GM19438 (cell line): ENCODE data around the gene STK32C.

ENCODE experiments used
- ATAC-seq: cut with Tn5 transposase; IDR thresholded peaks from one replicate; pipeline ENCODE4 v1.9.1; 2021; ENCODE audit warnings: low read depth; ENCODE audit not compliant: unreplicated experiment

The STK32C gene

GRCh38 chr10:132250481-132251475 is 57.0 kb downstream of the STK32C start:
- ATAC-seq: no peak

GRCh38 chr10:132249824-132250375 is 57.9 kb downstream of the STK32C start:
- no peak for ATAC-seq

- no peak for ATAC-seq
Measured at GRCh38 chr10:132249226-132249724, 58.5 kb downstream of the STK32C start.

GRCh38 chr10:132248455-132249225 is 59.1 kb downstream of the STK32C start:
- no peak for ATAC-seq

- ATAC-seq: no peak
Measured at GRCh38 chr10:132247943-132248342, 59.8 kb downstream of the STK32C start.

- no peak for ATAC-seq
Measured at GRCh38 chr10:132246296-132246695, 61.5 kb downstream of the STK32C start.

GRCh38 chr10:132245056-132245455 is 62.7 kb downstream of the STK32C start:
- no peak for ATAC-seq

- ATAC-seq: no peak
Measured at GRCh38 chr10:132243626-132244025, 64.1 kb downstream of the STK32C start.

GRCh38 chr10:132243141-132243540 is 64.6 kb downstream of the STK32C start:
- ATAC-seq: no peak

GRCh38 chr10:132242103-132242840 is 65.5 kb downstream of the STK32C start:
- no peak for ATAC-seq

GRCh38 chr10:132241496-132241895 is 66.3 kb downstream of the STK32C start:
- no peak for ATAC-seq

- ATAC-seq: no peak
Measured at GRCh38 chr10:132241086-132241485, 66.7 kb downstream of the STK32C start.

GRCh38 chr10:132240581-132240980 is 67.2 kb downstream of the STK32C start:
- no peak for ATAC-seq

- ATAC-seq: no peak
Measured at GRCh38 chr10:132240156-132240555, 67.6 kb downstream of the STK32C start.

GRCh38 chr10:132239126-132240031 is 68.4 kb downstream of the STK32C start:
- ATAC-seq: no peak

- ATAC-seq: no peak
Measured at GRCh38 chr10:132238371-132239125, 69.2 kb downstream of the STK32C start.

GRCh38 chr10:132237871-132238270 is 69.9 kb downstream of the STK32C start:
- no peak for ATAC-seq

- ATAC-seq: no peak
Measured at GRCh38 chr10:132237396-132237795, 70.4 kb downstream of the STK32C start.

GRCh38 chr10:132236881-132237280 is 70.9 kb downstream of the STK32C start:
- no peak for ATAC-seq
